Fibroblast of lung (primary cell): ENCODE data around the gene NDUFA9.

ENCODE experiments used
- EZH2 ChIP-seq: IDR thresholded peaks from 2 replicates; pipeline ENCODE4 v1.5.1; 2012; ENCODE audit warnings: low read length, control low read depth, mild to moderate bottlenecking; ENCODE audit errors: missing control alignments
- TF ChIP-seq, protein P1 (sequence below), 2 donors: IDR thresholded peaks in 1 of 2; conservative IDR thresholded peaks in 1 of 2; 1 replicate in 1 of 2; 2 replicates in 1 of 2; pipeline ENCODE4 v1.5.1; 2011 to 2012; ENCODE audit warnings: low read length in 2 of 2, control low read depth in 1 of 2, inconsistent platforms in 1 of 2, low read depth in 1 of 2, mild to moderate bottlenecking in 1 of 2

- TF ChIP-seq, protein P1, sequence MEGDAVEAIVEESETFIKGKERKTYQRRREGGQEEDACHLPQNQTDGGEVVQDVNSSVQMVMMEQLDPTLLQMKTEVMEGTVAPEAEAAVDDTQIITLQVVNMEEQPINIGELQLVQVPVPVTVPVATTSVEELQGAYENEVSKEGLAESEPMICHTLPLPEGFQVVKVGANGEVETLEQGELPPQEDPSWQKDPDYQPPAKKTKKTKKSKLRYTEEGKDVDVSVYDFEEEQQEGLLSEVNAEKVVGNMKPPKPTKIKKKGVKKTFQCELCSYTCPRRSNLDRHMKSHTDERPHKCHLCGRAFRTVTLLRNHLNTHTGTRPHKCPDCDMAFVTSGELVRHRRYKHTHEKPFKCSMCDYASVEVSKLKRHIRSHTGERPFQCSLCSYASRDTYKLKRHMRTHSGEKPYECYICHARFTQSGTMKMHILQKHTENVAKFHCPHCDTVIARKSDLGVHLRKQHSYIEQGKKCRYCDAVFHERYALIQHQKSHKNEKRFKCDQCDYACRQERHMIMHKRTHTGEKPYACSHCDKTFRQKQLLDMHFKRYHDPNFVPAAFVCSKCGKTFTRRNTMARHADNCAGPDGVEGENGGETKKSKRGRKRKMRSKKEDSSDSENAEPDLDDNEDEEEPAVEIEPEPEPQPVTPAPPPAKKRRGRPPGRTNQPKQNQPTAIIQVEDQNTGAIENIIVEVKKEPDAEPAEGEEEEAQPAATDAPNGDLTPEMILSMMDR (conservative IDR thresholded peaks at IDR 0.05 in 1 of 2, IDR thresholded peaks at IDR 0.05 in 1 of 2; ENCODE audit: low read depth in 1 of 2, low read length in 2 of 2) = no peak
- TF ChIP-seq EZH2 = no peak
These were observed 27.4 kb upstream of the NDUFA9 start for GRCh38 chr12:4621511-4621910.
